Measurements from ENCODE around the gene BCAT1.

GRCh38 chr12:24881227-24881626, 67.7 kb downstream of the BCAT1 start:
- TF ChIP-seq POLR2A (IDR thresholded peaks at IDR 0.05; ENCODE audit: borderline replicate concordance, extremely low read depth, insufficient read depth, insufficient read length) (no peak), REST (IDR thresholded peaks at IDR 0.05; ENCODE audit: low read depth) (no peak), CTCF (IDR thresholded peaks at IDR 0.05 in 2 of 3, conservative IDR thresholded peaks at IDR 0.05 in 1 of 3; ENCODE audit: borderline replicate concordance in 1 of 3, insufficient read depth in 1 of 3, low read depth in 2 of 3, low read length in 2 of 3) (no peak)

Measured in HCT116 (cell line).